HL-60 (cell line): ENCODE measurements around the gene SMARCC2.

Experiments
- DNase-seq, 2 experiments: peaks; one replicate each; pipeline ENCODE4 v3.0.0-alpha.2; 2010 to 2020; ENCODE audit warnings: low read depth in 1 of 2, low spot score in 1 of 2
- H3K27ac ChIP-seq: fragments of 250-450 bp; sonication (Bioruptor Pico); replicated peaks from 2 replicates; pipeline ENCODE4 v1.5.1; 2020; ENCODE audit warnings: mild to moderate bottlenecking, moderate library complexity
- H3K27me3 ChIP-seq: fragments of 250-450 bp; sonication (Bioruptor Pico); 2 replicates; pipeline ENCODE4 v1.5.1; 2021; ENCODE audit warnings: mild to moderate bottlenecking, moderate library complexity; ENCODE audit not compliant: insufficient read depth, poor library complexity, severe bottlenecking
- H3K4me3 ChIP-seq: replicated peaks from 2 replicates; pipeline ENCODE4 v1.5.1; 2011; ENCODE audit warnings: mild to moderate bottlenecking, control low read depth, low read length; ENCODE audit not compliant: insufficient read depth
- CTCF ChIP-seq: IDR thresholded peaks from one replicate; pipeline ENCODE4 v1.5.1; 2011; ENCODE audit warnings: low read length, control low read depth, inconsistent platforms; ENCODE audit not compliant: insufficient read depth
- GABPA ChIP-seq: IDR thresholded peaks from 2 replicates; pipeline ENCODE4 v1.6.1; 2012; ENCODE audit warnings: low read depth
- POLR2AphosphoS5 ChIP-seq: IDR thresholded peaks from 2 replicates; pipeline ENCODE4 v1.6.1; 2012; ENCODE audit warnings: low read depth
- REST ChIP-seq: IDR thresholded peaks from 2 replicates; pipeline ENCODE4 v1.6.1; 2012; ENCODE audit warnings: low read depth; ENCODE audit not compliant: insufficient replicate concordance
- SPI1 ChIP-seq: IDR thresholded peaks from 2 replicates; pipeline ENCODE4 v1.6.1; 2012; ENCODE audit warnings: low read depth, mild to moderate bottlenecking, borderline replicate concordance

The SMARCC2 gene

GRCh38 chr12:56172839-56173238 lies 16.4 kb downstream of the SMARCC2 start:
- no peak for DNase-seq
- Histone ChIP-seq H3K27me3 (no peaks in the 10 kb centered on the region), H3K27ac (no peak overlapping the region), H3K4me3 (no peak overlapping the region)
- TF ChIP-seq CTCF, result no peak

- DNase-seq, result no peak
- Histone ChIP-seq H3K4me3 (no peak overlapping the region), H3K27me3 (no peaks in the 10 kb centered on the region), H3K27ac (no peak overlapping the region)
- TF ChIP-seq GABPA, result no peak
- TF ChIP-seq CTCF, result no peak
- TF ChIP-seq REST, result no peak
- no peak for TF ChIP-seq SPI1
- TF ChIP-seq POLR2AphosphoS5, result 0 out of 2 replicates have a peak, but pooled peaks have one; percentile 4
Measured at GRCh38 chr12:56169229-56169759, 20.0 kb downstream of the SMARCC2 start.

- Histone ChIP-seq H3K27ac (no peak overlapping the region), H3K4me3 (no peak overlapping the region), H3K27me3 (no peaks in the 10 kb centered on the region)
- no peak for DNase-seq
- TF ChIP-seq SPI1 (no peak), CTCF (no peak), REST (no peak)
Measured at GRCh38 chr12:56165369-56165768, 23.9 kb downstream of the SMARCC2 start.

- no peak overlapping the region for H3K4me3 ChIP-seq
- no peaks in the 10 kb centered on the region for H3K27me3 ChIP-seq
- H3K27ac ChIP-seq, result no peak overlapping the region
- TF ChIP-seq REST, result no peak
- no peak for TF ChIP-seq CTCF
- TF ChIP-seq SPI1, result no peak
- no peak for TF ChIP-seq POLR2AphosphoS5
- TF ChIP-seq GABPA, result no peak
- DNase-seq, result no peak
Measured at GRCh38 chr12:56164345-56164729, 24.9 kb downstream of the SMARCC2 start.
